GM12878 (cell line): ENCODE data around the gene CHST2. TPM values are rescaled to one million over a fixed set of nuclear protein-coding genes. Genes with fewer than 3 reads are reported as not detected.
"Not testable (repeated sequence)": the region's sequence is repeated elsewhere in the genome, so short reads cannot be mapped to it uniquely, and the experiment has no call there.

Experiments
- ATAC-seq: fragments of 200-7000 bp; cut with Tn5 transposase; 3 replicates; pipeline ENCODE4 v1.9.1; 2020; ENCODE audit warnings: mild to moderate bottlenecking, moderate library complexity
- BruUV-seq: library from RNA; stranded (reverse); fragments of 400-500 nt; replicated peaks from 2 replicates; lab custom pipeline; 2021; lab: Mats Ljungman, UMichigan
- CTCF ChIA-PET: fragments of 300-600 bp; sonication (Branson Sonifier 250); formaldehyde crosslinking; extraction: SDS; loops from one replicate; lab custom pipeline; 2021; ENCODE audit warnings: inconsistent platforms; lab: Yijun Ruan, JAX
- POLR2A ChIA-PET: fragments of 350-600 bp; formaldehyde crosslinking; extraction: SDS; loops from one replicate; lab custom pipeline; 2021; ENCODE audit warnings: inconsistent platforms; lab: Charles Lee
- RAD21 ChIA-PET: fragments of 300-600 bp; sonication (Branson Sonifier 250); formaldehyde crosslinking; loops from one replicate; lab custom pipeline; 2023; ENCODE audit warnings: antibody characterized with exemption; ENCODE audit not compliant: unreplicated experiment; lab: Charles Lee
- SMC1A ChIA-PET: fragments of 300-600 bp; sonication (Branson Sonifier 250); formaldehyde crosslinking; loops from one replicate; lab custom pipeline; 2023; ENCODE audit not compliant: unreplicated experiment, uncharacterized antibody; lab: Charles Lee
- DNase-seq: peaks from one replicate; pipeline ENCODE4 v3.0.0-alpha.2; 2011; ENCODE audit warnings: low read depth, low spot score
- FAIRE-seq: peaks from 3 replicates; lab custom pipeline; 2011; peaks lifted over from hg19 to GRCh38; lab: Jason Lieb, UNC
- H2AFZ ChIP-seq: 2 replicates; pipeline ENCODE4 v1.6.0; 2011; ENCODE audit warnings: low read depth, low read length, control low read depth; ENCODE audit not compliant: control insufficient read depth
- H3K27ac ChIP-seq: 2 replicates; pipeline ENCODE4 v1.5.1; 2011; ENCODE audit warnings: control low read depth; ENCODE audit not compliant: control insufficient read depth, insufficient read depth
- H3K27me3 ChIP-seq, 2 experiments: replicated peaks in 1 of 2; 2 replicates each; pipeline versions ENCODE4 v1.6.0 to v1.6.1; 2011; ENCODE audit warnings: low read length in 1 of 2; ENCODE audit not compliant: control insufficient read depth in 2 of 2, insufficient read depth in 2 of 2
- H3K36me3 ChIP-seq, 2 experiments: 2 replicates each; pipeline ENCODE4 v1.5.1; 2011; ENCODE audit warnings: low read length in 1 of 2; ENCODE audit not compliant: control insufficient read depth in 2 of 2, insufficient read depth in 2 of 2
- H3K4me1 ChIP-seq: 2 replicates; pipeline ENCODE4 v1.6.1; 2011; ENCODE audit warnings: mild to moderate bottlenecking, low read length, moderate library complexity, mixed read lengths; ENCODE audit not compliant: control insufficient read depth, insufficient read depth
- H3K4me2 ChIP-seq: 2 replicates; pipeline ENCODE4 v1.6.0; 2011; ENCODE audit warnings: control low read depth; ENCODE audit not compliant: control insufficient read depth, insufficient read depth
- H3K4me3 ChIP-seq: fragments of 200-600 bp; sonication (generic); 2 replicates; pipeline ENCODE4 v1.5.1; 2016
- H3K79me2 ChIP-seq: 2 replicates; pipeline ENCODE4 v1.6.0; 2011; ENCODE audit warnings: low read length; ENCODE audit not compliant: control insufficient read depth, insufficient read depth
- H3K9ac ChIP-seq: 2 replicates; pipeline ENCODE4 v1.8.0; 2011; ENCODE audit warnings: low read length, control low read depth, mixed read lengths; ENCODE audit not compliant: control insufficient read depth, insufficient read depth
- H3K9me3 ChIP-seq: replicated peaks from 3 replicates; pipeline ENCODE4 v1.5.1; 2011; ENCODE audit warnings: mild to moderate bottlenecking, low read length; ENCODE audit not compliant: control insufficient read depth, insufficient read depth
- H4K20me1 ChIP-seq: 2 replicates; pipeline ENCODE4 v1.6.0; 2011; ENCODE audit not compliant: control insufficient read depth, insufficient read depth
- WGBS: methylation state at CpG from one replicate; pipeline ENCODE4 v1.1.6; 2016; ENCODE audit warnings: low lambda C conversion rate; ENCODE audit not compliant: insufficient replicate concordance, insufficient coverage; ENCODE audit errors: missing lambda C conversion rate; 5-methylcytosine and 5-hydroxymethylcytosine counted together
- in situ Hi-C: fragments of 300-500 bp; cut with MboI; formaldehyde crosslinking; loops from 9 replicates; pipeline ENCODE4 v1.14.3; 2018; ENCODE audit warnings: mixed read lengths
- intact Hi-C: fragments of 100-400 bp; cut with micrococcal nuclease; formaldehyde crosslinking; loops from one replicate; pipeline ENCODE4 v1.14.2; 2022; ENCODE audit not compliant: unreplicated experiment
- polyA plus RNA-seq, 11 experiments: library from polyadenylated mRNA; depleted of rRNA in 4 of 11; unstranded in 6 of 11; stranded (reverse) in 5 of 11; fragments of >200 nt; fragmentation: Nextera tagmentation in 4 of 11; fragmentation: Illumina TruSeq in 1 of 11; extraction: Ambion mirVana in 4 of 11; extraction: Trizol in 1 of 11; gene quantifications; 1 replicate in 1 of 11; 2 replicates in 10 of 11; pipeline versions ENCODE4 v1.2.1 to v1.2.3, GENCODE V29; 2011 to 2016; ENCODE audit warnings: inconsistent platforms in 2 of 11, missing spikeins in 2 of 11, low read depth in 1 of 11
- total RNA-seq, 4 experiments: library from RNA; depleted of rRNA in 3 of 4; stranded (reverse); fragments of >200 nt in 3 of 4; fragmentation: Illumina TruSeq in 1 of 4; extraction: Trizol in 1 of 4; gene quantifications; 2 replicates each; pipeline versions ENCODE4 v1.2.1 to v1.2.3, GENCODE V29; 2013 to 2021

CHST2 gene
- total and polyA plus RNA-seq, 10 of the 15 experiments (the other 5 are each of a cell fraction or from before 2014, with no cell fraction given) = 1.6 to 37.2 (median 8.8) TPM

GRCh38 chr3:143072298-143073020, 47.1 kb upstream of the CHST2 start:
- WGBS = 77% methylated on average over 12 of the region's 12 CpGs
- H3K4me1 ChIP-seq, H3K79me2 ChIP-seq, H4K20me1 ChIP-seq, FAIRE-seq, H3K4me3 ChIP-seq, RAD21 ChIA-PET, H3K9ac ChIP-seq, CTCF ChIA-PET, H3K27ac ChIP-seq, DNase-seq, H3K4me2 ChIP-seq, POLR2A ChIA-PET, H3K9me3 ChIP-seq, H3K36me3 ChIP-seq, H3K27me3 ChIP-seq, ATAC-seq, in situ Hi-C loops, H2AFZ ChIP-seq, BruUV-seq, intact Hi-C loops: not testable (repeated sequence)
- SMC1A ChIA-PET = interaction anchor here (1.1 to 1.9 kb wide), 2 partner anchors 9 to 39 kb away, joined by 3 to 7 read pairs; no protein-coding TSS in a partner anchor

GRCh38 chr3:143073541-143073940, 46.0 kb upstream of the CHST2 start:
- H3K27ac ChIP-seq, ATAC-seq, H3K4me2 ChIP-seq, FAIRE-seq, intact Hi-C loops, H3K27me3 ChIP-seq, H3K4me3 ChIP-seq, SMC1A ChIA-PET, H3K36me3 ChIP-seq, H3K4me1 ChIP-seq, CTCF ChIA-PET, H4K20me1 ChIP-seq, RAD21 ChIA-PET, H3K9ac ChIP-seq, H3K9me3 ChIP-seq, in situ Hi-C loops, POLR2A ChIA-PET, DNase-seq, H2AFZ ChIP-seq, BruUV-seq, H3K79me2 ChIP-seq: not testable (repeated sequence)
- WGBS = 83% methylated on average over 12 of the region's 15 CpGs

- H3K4me2 ChIP-seq, BruUV-seq, DNase-seq, in situ Hi-C loops, POLR2A ChIA-PET, ATAC-seq, H4K20me1 ChIP-seq, H3K79me2 ChIP-seq, H3K9me3 ChIP-seq, CTCF ChIA-PET, SMC1A ChIA-PET, H3K4me1 ChIP-seq, H3K27ac ChIP-seq, intact Hi-C loops, H2AFZ ChIP-seq, H3K9ac ChIP-seq, H3K36me3 ChIP-seq, FAIRE-seq, H3K4me3 ChIP-seq, H3K27me3 ChIP-seq, RAD21 ChIA-PET: not testable (repeated sequence)
- 63% methylated on average over 3 of the region's 5 CpGs for WGBS
Measured at GRCh38 chr3:143073983-143074382, 45.6 kb upstream of the CHST2 start.
